HG03135 (cell line): Measurements from ENCODE around the gene MSRB2.
"Not testable (repeated sequence)": the region's sequence is repeated elsewhere in the genome, so short reads cannot be mapped to it uniquely, and the experiment has no call there.

Experiments
- ATAC-seq: cut with Tn5 transposase; IDR thresholded peaks from one replicate; pipeline ENCODE4 v1.9.1; 2021; ENCODE audit warnings: mild to moderate bottlenecking, moderate library complexity; ENCODE audit not compliant: unreplicated experiment

The MSRB2 gene

DNA sequence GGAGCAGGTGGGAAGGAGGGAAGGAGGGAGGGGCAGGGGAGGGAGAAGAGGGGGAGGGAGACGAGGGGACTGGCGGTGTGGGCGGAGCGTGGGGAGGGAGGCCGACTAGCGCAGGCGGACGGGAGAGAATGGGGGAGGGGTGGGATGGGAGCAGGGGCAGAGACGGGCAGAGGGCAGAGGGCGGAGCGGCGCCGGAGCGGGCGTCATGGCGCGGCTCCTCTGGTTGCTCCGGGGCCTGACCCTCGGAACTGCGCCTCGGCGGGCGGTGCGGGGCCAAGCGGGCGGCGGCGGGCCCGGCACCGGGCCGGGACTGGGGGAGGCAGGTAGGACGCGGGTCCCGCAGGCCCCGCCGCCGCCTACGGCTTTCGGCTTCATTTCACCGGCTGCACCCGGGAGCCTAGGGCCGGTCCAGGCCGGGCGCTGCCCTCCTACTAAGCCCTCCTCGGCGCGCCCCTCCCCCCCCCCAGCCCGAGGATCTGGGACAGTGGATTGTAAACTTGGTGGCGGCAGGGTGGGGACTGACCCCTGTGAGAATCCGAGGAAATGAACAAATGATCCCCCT lies at the start of gene MSRB2:
MSRB2 (plus strand) TSS at position 176 of the 562 bp plus-strand sequence; CDS start at position 206, 30 bp downstream.
- peak; percentile 69 for ATAC-seq

DNA sequence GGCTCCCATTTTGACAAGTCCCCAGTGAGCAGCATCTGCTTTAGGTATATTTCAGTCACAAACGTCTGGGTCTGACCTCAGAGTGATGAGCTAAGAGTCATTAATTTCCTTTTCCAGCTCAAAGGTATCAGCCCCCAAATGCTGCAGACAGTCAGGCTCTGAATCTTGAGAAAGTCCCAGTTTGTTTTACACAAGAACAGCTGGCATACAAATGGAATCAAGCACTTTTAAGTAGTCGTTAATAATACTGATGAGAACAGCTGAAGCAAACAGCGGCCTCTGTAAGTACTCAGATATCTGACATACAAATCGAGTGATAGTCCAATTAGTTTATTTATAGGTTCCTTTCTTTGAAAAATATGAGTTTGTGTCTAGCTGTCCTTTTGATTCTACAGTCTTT lies 49.4 kb upstream of the MSRB2 start:
- no peak for ATAC-seq

DNA sequence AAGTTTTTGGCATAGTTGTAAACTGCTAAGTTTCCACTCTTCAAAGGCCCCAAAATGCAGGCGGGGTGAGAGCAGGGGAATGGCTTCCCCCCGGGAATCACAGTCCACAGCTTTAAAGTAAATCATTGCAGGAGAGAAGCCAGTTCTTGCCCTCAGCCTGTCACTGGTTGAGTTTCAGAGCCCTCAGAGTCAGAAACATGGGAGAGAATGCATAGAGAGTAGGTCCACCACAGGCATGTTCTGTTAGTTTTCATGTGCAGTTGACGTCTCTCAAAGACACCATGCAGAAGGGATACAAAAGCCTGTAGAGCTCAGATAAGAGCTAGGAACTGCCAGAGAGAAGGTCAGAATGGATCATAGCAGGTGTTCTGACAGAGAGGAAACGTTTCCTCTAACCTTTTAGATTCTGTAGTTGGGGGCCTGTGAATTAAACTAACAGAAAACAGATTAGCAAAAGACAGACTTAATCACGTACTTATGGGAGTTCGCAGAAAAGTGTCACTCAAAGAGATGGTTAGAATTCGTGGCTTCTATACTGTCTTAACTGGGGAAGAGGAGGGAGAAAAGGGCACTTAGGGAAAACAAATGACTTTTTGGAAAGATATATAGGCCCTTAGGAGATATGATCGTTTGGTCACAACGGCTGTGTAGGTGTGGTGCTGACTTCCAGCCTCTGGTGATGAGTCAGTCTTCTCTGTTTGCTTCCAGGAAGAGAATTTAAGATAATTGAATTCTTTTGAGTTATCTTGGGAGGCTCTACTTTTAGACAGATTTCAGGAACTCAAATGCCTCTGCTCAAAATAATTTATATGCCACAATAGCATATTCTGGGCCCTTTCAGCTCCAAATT lies 48.0 kb upstream of the MSRB2 start:
- ATAC-seq = no peak

DNA sequence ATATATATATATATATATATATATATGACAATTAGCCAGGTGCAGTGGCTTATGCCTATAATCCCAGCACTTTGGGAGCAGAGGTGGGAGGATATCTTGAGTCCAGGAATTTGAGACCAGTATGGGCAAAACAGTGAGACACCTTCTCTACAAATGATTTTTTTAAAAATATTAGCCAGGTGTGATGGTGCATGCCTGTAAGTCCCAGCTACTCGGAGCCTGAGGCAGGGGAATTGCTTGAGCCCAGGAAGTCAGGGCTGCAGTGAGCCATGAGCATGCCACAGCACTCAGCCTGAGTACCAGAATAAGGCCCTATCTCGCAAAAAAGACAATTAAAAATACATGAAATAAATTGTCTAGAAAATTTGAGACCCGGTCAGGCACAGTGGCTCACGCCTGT lies 47.2 kb upstream of the MSRB2 start:
- ATAC-seq = no peak

DNA sequence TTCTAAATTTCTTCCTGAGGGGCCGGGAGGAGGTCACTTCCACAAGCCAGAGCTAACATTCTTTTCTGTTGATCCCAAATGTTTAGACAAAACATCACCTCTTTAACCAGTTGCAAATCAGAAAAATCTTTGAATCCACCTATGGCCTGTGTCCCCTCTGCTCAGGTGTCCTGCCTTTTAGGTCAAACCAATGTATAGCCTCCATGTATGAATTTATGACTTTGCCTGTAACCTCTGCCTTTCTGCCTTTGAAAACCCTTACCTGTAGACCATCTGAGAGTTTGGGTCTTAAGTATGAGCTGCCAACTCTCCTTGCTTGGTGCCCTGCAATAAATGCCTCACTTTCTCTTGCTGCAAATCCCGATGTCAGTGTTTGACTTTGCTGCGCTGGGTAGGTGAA lies 44.1 kb upstream of the MSRB2 start:
- no peak for ATAC-seq

DNA sequence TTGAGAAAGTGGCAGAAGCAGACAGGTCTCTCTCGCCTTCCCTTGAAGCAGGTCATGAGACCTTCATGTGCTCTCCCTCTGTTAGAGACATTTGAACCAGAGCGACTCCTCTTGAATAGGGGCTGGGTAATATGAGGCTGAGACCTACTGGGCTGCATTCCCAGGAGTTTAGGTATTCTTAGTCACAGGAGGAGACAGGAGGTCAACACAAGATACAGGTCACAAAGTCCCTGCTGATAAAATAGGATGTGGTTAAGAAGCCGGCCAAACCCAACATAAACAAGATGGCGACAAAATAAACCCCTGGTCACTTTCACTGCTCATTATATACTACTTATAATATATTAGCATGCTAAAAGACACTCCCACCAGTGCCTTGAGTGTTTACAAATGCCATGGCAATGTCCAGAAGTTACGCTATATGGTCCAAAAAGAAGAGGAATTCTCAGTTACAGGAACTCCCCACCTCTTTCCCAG lies 43.5 kb upstream of the MSRB2 start:
- ATAC-seq = no peak

DNA sequence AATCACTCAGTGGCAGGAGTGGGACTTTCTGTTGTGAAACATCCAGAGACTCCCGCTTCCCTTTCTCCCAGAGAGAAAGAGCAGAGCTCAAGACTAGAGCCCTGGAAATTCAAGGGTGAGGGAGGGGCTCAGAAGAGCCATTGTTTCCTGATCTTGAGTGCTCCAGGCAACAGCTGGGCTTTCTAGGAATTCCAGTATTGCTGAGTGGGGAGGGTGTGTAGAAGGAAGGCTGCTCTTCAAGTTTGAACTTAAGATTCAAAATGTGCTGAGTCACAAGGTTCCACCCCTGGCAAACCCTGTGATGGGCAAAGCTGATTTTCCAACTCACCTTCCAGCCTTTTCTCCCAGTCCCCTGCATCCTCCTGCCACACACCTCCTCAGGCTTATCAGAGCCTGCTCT lies 42.3 kb upstream of the MSRB2 start:
- ATAC-seq = no peak

DNA sequence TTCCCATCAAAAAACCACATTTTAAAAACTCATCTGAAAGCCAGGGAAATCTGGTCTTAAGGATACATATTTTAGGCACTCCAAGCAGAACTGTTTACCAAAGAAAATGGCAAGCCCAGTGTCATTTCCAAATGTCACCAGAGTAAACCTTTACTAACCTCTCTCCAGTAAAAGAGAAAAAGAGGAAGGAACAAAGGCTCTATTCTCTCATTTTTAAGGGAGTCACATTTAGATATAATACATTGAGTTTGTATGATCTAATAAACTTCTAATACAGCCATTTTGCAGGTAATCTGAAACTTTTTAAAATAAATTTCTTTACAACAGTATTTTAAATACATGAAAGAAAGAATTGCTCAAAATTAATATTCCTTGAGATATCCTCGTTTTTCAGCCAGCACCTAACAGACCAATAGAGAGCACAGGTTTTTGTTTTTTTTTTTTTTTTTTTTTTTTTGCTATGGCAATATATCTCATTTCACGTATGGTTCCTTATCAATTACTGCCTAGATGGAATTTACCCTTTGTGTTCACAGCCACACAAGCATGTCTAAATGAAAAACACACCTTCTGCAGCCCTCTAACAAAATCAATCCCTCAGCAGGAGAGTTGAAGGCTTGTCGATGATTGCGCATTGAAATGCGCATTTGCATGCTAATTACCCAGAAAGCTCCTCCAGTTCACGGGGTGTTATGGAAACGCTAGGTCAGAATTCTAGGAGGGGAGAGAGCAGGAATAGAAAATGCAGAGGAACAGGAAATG lies 39.8 kb upstream of the MSRB2 start:
- no peak for ATAC-seq

DNA sequence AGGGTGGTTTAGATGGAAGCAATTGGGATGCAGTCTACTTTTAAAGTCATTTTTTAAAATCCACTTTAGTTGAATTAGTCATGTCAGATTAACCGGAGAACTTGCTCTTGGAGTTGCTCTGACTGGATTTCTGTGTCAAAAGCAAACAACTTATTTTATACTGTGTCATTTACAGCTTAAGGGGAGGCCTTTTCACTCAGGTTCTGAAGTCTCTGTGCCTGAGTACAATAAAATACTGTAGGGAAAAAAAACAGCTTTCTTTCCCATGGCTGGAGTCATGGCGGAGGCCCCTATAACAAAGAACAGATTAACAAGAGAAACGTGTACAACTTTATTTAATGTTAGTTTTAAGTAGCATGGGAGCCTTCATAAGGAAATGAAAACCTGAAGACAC lies 39.2 kb upstream of the MSRB2 start:
- no peak for ATAC-seq

DNA sequence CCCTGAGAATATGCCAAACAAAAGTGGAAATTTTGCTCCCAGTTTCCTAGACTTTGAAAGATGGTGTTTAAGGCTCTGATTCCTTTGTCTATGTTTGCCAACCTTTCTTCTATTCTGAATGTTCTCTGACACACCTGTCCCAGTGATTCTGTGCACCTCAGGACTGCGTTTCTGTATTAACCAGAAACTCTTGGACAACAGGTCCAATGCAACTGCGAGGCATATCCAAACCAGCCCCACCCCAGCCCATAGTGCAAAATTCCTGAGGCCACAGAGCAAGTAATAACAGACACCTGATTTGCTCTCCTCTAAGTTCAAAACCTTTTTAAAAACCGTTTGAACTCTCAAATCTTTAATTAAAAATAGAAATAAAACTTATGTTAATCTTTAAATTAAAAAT lies 37.0 kb upstream of the MSRB2 start:
- no peak for ATAC-seq

DNA sequence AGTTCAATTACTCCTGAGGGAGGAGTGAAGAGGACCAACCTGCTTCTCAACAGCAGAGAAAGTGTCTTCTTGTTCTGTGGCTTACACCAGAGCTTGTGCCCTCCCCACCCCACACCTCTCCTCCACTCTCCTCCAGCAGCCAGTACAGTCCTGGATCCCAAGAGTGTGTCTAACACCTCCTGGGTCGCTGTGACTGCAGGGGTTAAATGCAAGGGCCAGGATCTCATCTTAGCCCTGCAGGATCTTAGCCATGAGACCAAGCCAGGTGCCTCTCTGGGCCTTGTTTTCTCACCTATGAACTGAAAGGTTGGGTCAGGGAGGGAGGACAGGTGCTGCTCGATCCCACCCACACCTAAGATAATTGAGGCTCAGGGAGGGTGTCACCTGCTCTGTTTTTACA lies 34.5 kb upstream of the MSRB2 start:
- no peak for ATAC-seq

DNA sequence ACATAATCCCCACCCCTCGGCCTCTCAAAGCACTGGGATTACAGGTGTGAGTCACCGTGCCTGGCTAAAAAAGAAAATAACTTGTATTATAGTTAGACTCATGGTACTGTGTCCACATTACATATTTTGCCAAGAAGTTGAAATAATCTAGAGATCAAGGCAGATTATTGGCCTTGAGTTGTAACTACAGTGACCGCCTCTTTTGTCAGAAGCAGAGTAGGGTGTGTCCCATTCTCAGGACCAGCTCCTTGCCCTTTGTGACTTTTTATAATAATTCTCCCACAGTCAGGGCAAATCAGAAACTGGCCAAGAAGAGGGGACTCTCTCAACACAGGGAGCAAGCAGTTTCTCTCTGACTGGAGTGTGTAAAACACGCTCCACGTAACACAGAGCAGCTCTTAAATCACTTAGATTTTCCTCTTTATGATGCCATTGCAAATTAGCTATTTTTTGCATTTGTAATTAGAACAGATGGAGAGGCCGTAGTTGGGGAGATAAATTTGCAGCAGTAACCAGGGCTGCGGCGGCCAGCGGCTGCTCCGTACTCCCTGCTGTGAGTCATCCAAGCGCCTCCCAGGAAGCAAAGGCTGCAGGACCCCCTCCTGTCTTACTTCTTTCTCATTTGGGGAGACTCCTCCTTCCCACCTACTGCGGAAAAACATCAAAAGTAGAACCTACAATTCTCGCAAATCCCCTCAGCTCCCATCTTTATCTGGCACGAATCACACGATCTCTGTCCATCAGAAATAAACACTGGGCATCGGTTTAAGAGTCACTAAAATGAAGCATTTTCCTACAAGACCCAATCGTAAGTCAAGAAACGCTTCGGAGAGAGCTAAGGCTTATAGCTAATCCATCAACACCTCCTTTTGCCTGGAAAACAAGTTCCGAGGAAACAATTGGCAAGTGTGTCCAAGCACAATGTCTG lies 32.1 kb upstream of the MSRB2 start:
- no peak for ATAC-seq

DNA sequence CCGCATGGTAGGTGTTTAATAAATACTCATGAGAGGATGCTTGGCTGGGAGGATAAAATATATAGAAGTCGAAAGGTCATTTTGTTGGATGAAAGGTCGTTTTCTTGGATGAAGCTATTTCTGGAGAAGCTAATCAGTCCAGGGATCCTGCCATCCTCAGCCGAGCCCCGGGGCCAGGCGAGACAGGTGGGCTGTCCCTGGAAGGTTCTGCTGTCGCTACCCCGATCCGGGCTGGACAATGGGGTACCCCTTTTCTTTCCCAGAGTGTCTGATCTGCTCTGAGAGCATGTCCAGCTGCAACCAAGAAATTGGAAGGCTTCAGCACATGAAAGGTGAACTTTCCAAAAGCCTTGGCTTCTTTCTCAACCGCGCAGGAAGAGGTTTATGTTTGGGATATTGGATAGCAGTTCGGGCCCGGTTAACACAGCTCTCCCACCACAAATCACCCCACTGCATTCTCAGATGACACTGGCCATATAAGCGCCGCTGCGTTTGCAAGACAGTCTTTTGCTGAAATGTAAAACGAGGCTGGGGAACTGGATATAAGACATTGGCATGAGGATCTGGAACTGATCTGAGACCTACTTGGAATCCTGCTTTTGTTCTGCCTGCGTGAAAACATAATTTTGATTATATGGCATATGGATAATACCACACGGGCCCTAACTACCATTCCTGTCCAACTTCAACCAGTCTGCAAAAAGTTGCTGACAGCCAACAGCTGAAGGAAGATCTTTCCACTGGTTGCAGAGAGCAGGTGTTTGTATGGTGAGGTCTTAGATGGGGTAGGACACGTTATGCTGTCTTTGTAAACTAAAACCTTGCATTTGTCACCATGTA lies 31.2 kb upstream of the MSRB2 start:
- ATAC-seq = no peak

DNA sequence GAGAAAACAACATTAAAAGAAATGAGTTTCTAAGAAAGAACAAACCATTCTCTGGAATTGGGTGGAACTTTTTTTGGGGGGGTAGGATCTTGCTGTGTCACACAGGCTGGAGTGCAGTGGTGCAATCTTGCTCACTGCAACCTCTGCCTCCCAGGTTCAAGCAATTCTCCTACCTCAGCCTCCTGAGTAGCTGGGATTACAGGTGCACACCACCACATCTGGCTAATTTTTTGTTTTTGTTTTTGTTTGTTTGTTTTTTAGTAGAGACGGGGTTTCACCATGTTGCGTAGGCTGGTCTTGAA lies 30.6 kb upstream of the MSRB2 start:
- not testable (repeated sequence) for ATAC-seq

DNA sequence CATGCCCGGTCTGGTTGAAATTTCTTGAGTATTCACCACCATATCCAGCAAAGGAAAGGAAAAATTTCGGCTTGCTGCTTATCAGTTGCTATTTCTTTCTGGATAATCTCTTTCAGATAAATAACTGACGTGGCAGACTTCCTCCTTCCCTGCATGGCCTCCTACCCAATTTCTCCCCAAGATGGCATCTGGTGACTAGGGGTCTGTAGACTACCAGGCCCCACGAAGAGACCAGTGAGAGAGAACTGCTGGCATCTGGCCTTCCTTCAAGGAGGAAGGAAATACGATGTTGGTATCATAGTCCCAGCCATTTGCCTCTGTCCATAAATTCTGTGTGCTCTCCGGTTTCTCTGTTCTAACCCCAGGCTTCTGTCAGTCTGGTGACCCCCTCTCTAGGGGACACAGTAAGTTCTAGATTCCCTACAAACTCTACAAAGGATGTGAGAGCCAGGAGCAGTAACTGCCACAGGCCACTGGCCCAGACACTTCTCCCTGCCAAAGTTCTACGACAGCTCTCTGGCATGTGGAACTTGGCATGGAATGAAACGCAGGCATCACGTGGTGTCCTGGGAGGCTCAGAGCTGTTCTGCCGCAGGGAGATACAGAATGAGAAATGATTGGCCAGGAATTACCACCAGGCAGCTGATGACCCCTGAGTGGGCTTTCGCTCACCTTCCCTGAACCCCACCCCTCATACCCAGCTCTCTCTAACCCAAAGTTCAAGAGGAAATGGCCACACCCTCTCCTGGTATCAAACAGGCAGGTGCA lies 30.0 kb upstream of the MSRB2 start:
- no peak for ATAC-seq

DNA sequence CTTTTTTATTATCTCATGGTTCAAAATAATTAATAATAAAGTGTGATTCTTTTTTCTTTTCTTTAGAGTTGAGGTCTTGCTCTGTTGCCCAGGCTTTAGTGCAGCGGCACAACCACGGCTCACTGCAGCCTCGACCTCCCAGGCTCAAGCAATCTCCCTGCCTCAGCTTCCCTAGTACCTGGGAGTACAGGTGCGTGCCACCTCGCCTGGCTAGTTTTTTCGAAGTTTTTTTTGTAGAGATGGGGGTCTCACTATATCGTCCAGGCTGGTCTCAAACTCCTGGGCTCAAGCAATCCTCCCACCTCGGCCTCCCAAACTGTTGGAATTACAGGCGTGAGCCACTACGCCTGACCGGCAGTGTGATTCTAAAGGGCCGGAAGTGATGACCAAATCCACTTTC lies 28.0 kb upstream of the MSRB2 start:
- no peak for ATAC-seq

DNA sequence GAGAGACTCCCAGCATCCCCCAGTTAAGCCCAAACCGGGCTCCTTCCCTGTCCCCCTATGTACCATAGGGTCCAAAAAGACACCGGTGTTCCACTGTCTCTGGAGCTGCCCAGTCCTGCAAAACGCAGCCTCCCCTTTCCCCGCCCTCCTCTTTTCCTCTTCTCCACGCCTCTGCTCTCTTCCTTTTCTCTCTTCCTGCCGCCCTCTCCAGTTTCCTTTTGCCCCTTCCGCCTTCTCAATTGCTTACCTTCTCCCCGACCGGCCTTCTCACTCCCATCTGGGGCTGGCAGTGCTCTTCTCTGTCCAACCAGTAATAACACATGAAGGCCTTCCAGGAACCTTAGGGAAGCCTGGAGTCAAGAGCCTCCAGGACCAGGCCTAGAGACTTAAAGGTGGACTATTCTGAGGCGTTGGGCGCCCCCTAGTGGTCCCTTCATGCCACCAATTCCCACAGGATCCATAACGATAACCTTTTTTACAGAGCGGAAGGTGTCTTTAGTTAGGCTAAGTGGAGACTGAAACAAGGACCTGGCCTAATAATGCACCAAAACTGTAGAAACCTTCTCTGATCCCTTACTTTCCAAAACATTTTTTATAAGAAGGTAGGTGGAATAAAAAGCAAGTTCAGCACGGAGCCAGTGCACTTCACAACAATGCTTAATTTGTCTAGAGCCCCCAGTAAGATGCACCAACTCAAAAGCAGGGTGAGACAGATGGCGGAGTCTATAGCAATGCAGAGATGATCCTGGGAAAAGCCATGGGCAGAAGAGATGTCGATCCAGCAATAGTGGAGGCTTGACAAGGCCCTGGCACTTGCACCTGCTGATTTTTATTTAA lies 27.2 kb upstream of the MSRB2 start:
- ATAC-seq = no peak

DNA sequence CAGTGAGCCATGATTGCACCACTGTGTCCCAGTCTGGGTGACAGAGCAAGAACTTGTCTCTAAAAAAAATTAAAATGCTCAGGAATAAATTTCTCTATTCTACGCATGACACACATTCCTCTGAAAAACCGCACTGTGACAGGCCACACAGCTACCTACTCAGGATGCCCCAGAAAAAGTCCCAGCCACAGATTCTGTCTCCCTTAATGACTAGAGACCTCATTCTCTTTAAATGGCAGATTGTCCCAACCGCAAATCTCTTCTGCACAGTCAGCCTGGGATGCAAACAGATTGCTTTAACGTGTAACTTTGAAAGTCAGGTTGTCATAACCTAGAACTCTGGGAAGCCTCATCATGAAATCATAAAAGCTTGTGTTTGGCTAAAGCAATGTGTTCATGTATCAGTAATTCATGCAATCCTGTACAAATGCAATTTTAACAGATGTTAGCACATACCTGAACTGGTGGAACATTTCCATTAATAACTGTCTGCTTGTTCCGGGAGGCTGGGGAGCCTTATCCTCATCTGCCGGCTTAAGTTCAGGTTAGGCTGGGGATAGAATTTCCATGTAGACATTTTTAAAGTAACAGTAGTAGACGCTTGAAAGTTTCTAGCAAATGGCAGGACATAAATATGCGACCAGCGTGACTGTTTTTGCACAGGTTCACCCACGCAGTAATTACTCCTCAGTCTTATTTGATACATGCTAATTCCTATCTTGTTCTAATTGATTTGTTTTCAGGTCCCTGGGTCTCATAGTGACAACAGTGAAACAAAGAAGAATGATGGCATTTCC lies 26.2 kb upstream of the MSRB2 start:
- ATAC-seq = no peak
